SU-DHL-6 (cell line): ENCODE measurements around the gene BRIP1.

ENCODE experiments used
- H2AFZ ChIP-seq: fragments of 200-600 bp; sonication (generic); 2 replicates; pipeline ENCODE4 v1.6.1; 2014; ENCODE audit warnings: low read depth, mild to moderate bottlenecking, moderate library complexity, mixed read lengths, antibody characterized with exemption, low read length; ENCODE audit not compliant: severe bottlenecking
- H3F3A ChIP-seq: fragments of 200-600 bp; shearing (Covaris generic); 2 replicates; pipeline ENCODE4 v1.6.0; 2016; ENCODE audit warnings: antibody characterized with exemption, mild to moderate bottlenecking; ENCODE audit not compliant: insufficient read depth
- H3K27ac ChIP-seq: fragments of 200-600 bp; sonication (generic); 2 replicates; pipeline ENCODE4 v1.5.1; 2016; ENCODE audit warnings: low read depth, mild to moderate bottlenecking, low read length, moderate library complexity, mixed read lengths
- H3K27me3 ChIP-seq: fragments of 200-600 bp; sonication (generic), shearing (Covaris generic); 2 replicates; pipeline ENCODE4 v1.6.0; 2014; ENCODE audit warnings: mild to moderate bottlenecking, low read length
- H3K36me3 ChIP-seq: fragments of 200-600 bp; sonication (generic); 2 replicates; pipeline ENCODE4 v1.6.1; 2014; ENCODE audit warnings: mild to moderate bottlenecking, low read length, mixed read lengths
- H3K4me2 ChIP-seq: fragments of 300-600, 200-600 bp; shearing (Covaris generic), sonication (generic); 2 replicates; pipeline ENCODE4 v1.6.0; 2014; ENCODE audit warnings: low read length, low read depth, mild to moderate bottlenecking; ENCODE audit not compliant: poor library complexity, severe bottlenecking
- H3K4me3 ChIP-seq: fragments of 200-600 bp; sonication (generic); 2 replicates; pipeline ENCODE4 v1.5.1; 2014; ENCODE audit warnings: antibody characterized with exemption, low read length, mild to moderate bottlenecking, mixed read lengths; ENCODE audit not compliant: insufficient read depth, poor library complexity, severe bottlenecking
- H3K79me2 ChIP-seq: fragments of 200-600 bp; sonication (generic); 2 replicates; pipeline ENCODE4 v1.6.1; 2014; ENCODE audit warnings: mild to moderate bottlenecking, low read length, moderate library complexity; ENCODE audit not compliant: insufficient read depth
- H3K9ac ChIP-seq: fragments of 200-600 bp; sonication (generic); 2 replicates; pipeline ENCODE4 v1.7.0; 2014; ENCODE audit warnings: mild to moderate bottlenecking, low read length
- H3K9me2 ChIP-seq: fragments of 200-600 bp; sonication (generic); replicated peaks from 2 replicates; pipeline ENCODE4 v1.6.1; 2014; ENCODE audit warnings: low read length; ENCODE audit not compliant: insufficient read depth
- H3K9me3 ChIP-seq: fragments of 200-600 bp; sonication (generic); 2 replicates; pipeline ENCODE4 v1.6.1; 2014; ENCODE audit warnings: low read length, mixed read lengths; ENCODE audit not compliant: insufficient read depth
- H4K20me1 ChIP-seq: fragments of 200-600 bp; sonication (generic); 2 replicates; pipeline ENCODE4 v1.6.1; 2014; ENCODE audit warnings: low read depth, mild to moderate bottlenecking, antibody characterized with exemption, low read length, moderate library complexity, mixed read lengths
- CTCF ChIP-seq: fragments of 200-600 bp; sonication (generic); IDR thresholded peaks from one replicate; pipeline ENCODE4 v1.5.1; 2017; ENCODE audit warnings: antibody characterized with exemption, mild to moderate bottlenecking, low read length, moderate library complexity; ENCODE audit not compliant: insufficient read depth, poor library complexity, severe bottlenecking
- EZH2phosphoT487 ChIP-seq: fragments of 200-600 bp; sonication (generic), shearing (Covaris generic); conservative IDR thresholded peaks from 2 replicates; pipeline ENCODE4 v1.6.1; 2018; ENCODE audit warnings: mild to moderate bottlenecking, antibody characterized with exemption, low read length, moderate library complexity, mixed read lengths

The BRIP1 gene

GRCh38 chr17:61770043-61770442, 93.3 kb downstream of the BRIP1 start:
- H3K27ac ChIP-seq = no peak overlapping the region
- H3K9me3 ChIP-seq = peaks cover 9% of the 10 kb centered on the region; the same call in 1 of the 2 replicates
- H3K9ac ChIP-seq = no peak overlapping the region
- H3K9me2 ChIP-seq = no peaks in the 10 kb centered on the region
- H2AFZ ChIP-seq = no peak overlapping the region
- peaks cover under 1% of the 10 kb centered on the region; the same call in 1 of the 2 replicates for H3F3A ChIP-seq
- no peak for TF ChIP-seq CTCF
- no peak for TF ChIP-seq EZH2phosphoT487
- no peak overlapping the region for H3K4me2 ChIP-seq
- H3K27me3 ChIP-seq = no peaks in the 10 kb centered on the region
- peaks cover 6% of the 10 kb centered on the region; the same call in 1 of the 2 replicates for H3K79me2 ChIP-seq
- H3K4me3 ChIP-seq = no peak overlapping the region
- H3K36me3 ChIP-seq = peaks cover 57% of the 10 kb centered on the region
- H4K20me1 ChIP-seq = no peaks in the 10 kb centered on the region

- Histone ChIP-seq H3K27me3 (no peaks in the 10 kb centered on the region), H2AFZ (no peak overlapping the region), H3F3A (no peaks in the 10 kb centered on the region), H3K79me2 (peaks cover 6% of the 10 kb centered on the region; the same call in 1 of the 2 replicates), H3K9ac (no peak overlapping the region), H3K9me2 (no peaks in the 10 kb centered on the region), H3K4me3 (no peak overlapping the region), H3K4me2 (no peak overlapping the region), H3K9me3 (peaks cover 9% of the 10 kb centered on the region; the same call in 1 of the 2 replicates), H3K27ac (no peak overlapping the region), H4K20me1 (no peaks in the 10 kb centered on the region), H3K36me3 (peaks cover 63% of the 10 kb centered on the region)
- TF ChIP-seq CTCF = no peak
- TF ChIP-seq EZH2phosphoT487 = no peak
Measured at GRCh38 chr17:61768405-61768804, 94.9 kb downstream of the BRIP1 start.

GRCh38 chr17:61766520-61766919, 96.8 kb downstream of the BRIP1 start:
- Histone ChIP-seq H3K36me3 (peaks cover 69% of the 10 kb centered on the region), H3K9ac (no peak overlapping the region), H4K20me1 (no peaks in the 10 kb centered on the region), H3K9me2 (no peaks in the 10 kb centered on the region), H3K27me3 (no peaks in the 10 kb centered on the region), H3K4me3 (no peak overlapping the region), H3K27ac (no peak overlapping the region), H2AFZ (no peak overlapping the region), H3F3A (no peaks in the 10 kb centered on the region), H3K9me3 (peaks cover 9% of the 10 kb centered on the region; the same call in 1 of the 2 replicates), H3K79me2 (peaks cover 6% of the 10 kb centered on the region; the same call in 1 of the 2 replicates), H3K4me2 (no peak overlapping the region)
- TF ChIP-seq CTCF (no peak), EZH2phosphoT487 (no peak)

- no peaks in the 10 kb centered on the region for H3K79me2 ChIP-seq
- H3K4me2 ChIP-seq = no peak overlapping the region
- no peaks in the 10 kb centered on the region for H3K9me3 ChIP-seq
- H4K20me1 ChIP-seq = no peaks in the 10 kb centered on the region
- no peak overlapping the region for H3K9ac ChIP-seq
- H3K27ac ChIP-seq = no peak overlapping the region
- no peaks in the 10 kb centered on the region for H3K9me2 ChIP-seq
- H2AFZ ChIP-seq = no peak overlapping the region
- H3K36me3 ChIP-seq = peaks cover 67% of the 10 kb centered on the region
- H3F3A ChIP-seq = no peaks in the 10 kb centered on the region
- no peak overlapping the region for H3K4me3 ChIP-seq
- TF ChIP-seq EZH2phosphoT487 = no peak
- TF ChIP-seq CTCF = no peak
- H3K27me3 ChIP-seq = no peaks in the 10 kb centered on the region
Measured at GRCh38 chr17:61764846-61765245, 98.5 kb downstream of the BRIP1 start.
